HL-60 (cell line): ENCODE results near the gene DZIP1.

Experiments
- GABPA ChIP-seq: IDR thresholded peaks from 2 replicates; pipeline ENCODE4 v1.6.1; 2012; ENCODE audit warnings: low read depth
- POLR2AphosphoS5 ChIP-seq: IDR thresholded peaks from 2 replicates; pipeline ENCODE4 v1.6.1; 2012; ENCODE audit warnings: low read depth
- SPI1 ChIP-seq: IDR thresholded peaks from 2 replicates; pipeline ENCODE4 v1.6.1; 2012; ENCODE audit warnings: low read depth, mild to moderate bottlenecking, borderline replicate concordance
- TF ChIP-seq, protein P1 (sequence below): IDR thresholded peaks from one replicate; pipeline ENCODE4 v1.5.1; 2011; ENCODE audit warnings: low read length, control low read depth, inconsistent platforms; ENCODE audit not compliant: insufficient read depth
- TF ChIP-seq, protein P2 (sequence below): IDR thresholded peaks from 2 replicates; pipeline ENCODE4 v1.6.1; 2012; ENCODE audit warnings: low read depth; ENCODE audit not compliant: insufficient replicate concordance

DNA sequence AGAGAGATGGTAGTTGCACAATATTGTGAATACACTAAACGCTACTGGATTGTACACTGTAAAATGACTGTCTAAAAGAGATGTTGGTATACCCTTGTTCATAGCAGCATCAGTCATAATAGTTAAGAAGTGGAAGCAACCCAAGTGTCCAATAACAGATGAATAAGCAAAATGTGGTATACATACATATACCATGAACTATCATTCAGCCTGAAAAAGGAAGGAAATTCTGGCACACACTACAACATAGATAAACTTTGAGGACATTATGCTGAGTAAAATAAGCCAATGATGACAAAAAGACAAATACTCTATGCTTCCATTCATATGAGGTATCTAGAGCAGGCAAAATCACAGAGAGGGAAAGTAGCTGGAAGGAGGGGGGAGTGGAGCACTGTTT, 16.0 kb downstream of the DZIP1 start:
- TF ChIP-seq, protein P1, sequence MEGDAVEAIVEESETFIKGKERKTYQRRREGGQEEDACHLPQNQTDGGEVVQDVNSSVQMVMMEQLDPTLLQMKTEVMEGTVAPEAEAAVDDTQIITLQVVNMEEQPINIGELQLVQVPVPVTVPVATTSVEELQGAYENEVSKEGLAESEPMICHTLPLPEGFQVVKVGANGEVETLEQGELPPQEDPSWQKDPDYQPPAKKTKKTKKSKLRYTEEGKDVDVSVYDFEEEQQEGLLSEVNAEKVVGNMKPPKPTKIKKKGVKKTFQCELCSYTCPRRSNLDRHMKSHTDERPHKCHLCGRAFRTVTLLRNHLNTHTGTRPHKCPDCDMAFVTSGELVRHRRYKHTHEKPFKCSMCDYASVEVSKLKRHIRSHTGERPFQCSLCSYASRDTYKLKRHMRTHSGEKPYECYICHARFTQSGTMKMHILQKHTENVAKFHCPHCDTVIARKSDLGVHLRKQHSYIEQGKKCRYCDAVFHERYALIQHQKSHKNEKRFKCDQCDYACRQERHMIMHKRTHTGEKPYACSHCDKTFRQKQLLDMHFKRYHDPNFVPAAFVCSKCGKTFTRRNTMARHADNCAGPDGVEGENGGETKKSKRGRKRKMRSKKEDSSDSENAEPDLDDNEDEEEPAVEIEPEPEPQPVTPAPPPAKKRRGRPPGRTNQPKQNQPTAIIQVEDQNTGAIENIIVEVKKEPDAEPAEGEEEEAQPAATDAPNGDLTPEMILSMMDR = no peak
- TF ChIP-seq POLR2AphosphoS5 (no peak), SPI1 (no peak), GABPA (no peak)
- TF ChIP-seq, protein P2, sequence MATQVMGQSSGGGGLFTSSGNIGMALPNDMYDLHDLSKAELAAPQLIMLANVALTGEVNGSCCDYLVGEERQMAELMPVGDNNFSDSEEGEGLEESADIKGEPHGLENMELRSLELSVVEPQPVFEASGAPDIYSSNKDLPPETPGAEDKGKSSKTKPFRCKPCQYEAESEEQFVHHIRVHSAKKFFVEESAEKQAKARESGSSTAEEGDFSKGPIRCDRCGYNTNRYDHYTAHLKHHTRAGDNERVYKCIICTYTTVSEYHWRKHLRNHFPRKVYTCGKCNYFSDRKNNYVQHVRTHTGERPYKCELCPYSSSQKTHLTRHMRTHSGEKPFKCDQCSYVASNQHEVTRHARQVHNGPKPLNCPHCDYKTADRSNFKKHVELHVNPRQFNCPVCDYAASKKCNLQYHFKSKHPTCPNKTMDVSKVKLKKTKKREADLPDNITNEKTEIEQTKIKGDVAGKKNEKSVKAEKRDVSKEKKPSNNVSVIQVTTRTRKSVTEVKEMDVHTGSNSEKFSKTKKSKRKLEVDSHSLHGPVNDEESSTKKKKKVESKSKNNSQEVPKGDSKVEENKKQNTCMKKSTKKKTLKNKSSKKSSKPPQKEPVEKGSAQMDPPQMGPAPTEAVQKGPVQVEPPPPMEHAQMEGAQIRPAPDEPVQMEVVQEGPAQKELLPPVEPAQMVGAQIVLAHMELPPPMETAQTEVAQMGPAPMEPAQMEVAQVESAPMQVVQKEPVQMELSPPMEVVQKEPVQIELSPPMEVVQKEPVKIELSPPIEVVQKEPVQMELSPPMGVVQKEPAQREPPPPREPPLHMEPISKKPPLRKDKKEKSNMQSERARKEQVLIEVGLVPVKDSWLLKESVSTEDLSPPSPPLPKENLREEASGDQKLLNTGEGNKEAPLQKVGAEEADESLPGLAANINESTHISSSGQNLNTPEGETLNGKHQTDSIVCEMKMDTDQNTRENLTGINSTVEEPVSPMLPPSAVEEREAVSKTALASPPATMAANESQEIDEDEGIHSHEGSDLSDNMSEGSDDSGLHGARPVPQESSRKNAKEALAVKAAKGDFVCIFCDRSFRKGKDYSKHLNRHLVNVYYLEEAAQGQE = no peak
